ENCODE measurements around the gene TOLLIP.

TOLLIP gene

GRCh38 chr11:1233351-1234053 lies 75.9 kb downstream of the TOLLIP start:
- Histone ChIP-seq H3K27me3 (replicated peaks in 2 of 5; ENCODE audit: control insufficient read depth in 4 of 5, insufficient read depth in 5 of 5, low read length in 4 of 5) (no peaks in the 10 kb centered on the region), H3K36me3 (ENCODE audit: control insufficient read depth in 4 of 4, insufficient read depth in 4 of 4, low read length in 3 of 4) (no peaks in the 10 kb centered on the region), H3K4me3 (ENCODE audit: control insufficient read depth in 1 of 7, extremely low read depth in 1 of 7, insufficient read depth in 4 of 7, low read depth in 2 of 7, low read length in 6 of 7) (no peak overlapping the region), H3K4me1 (ENCODE audit: control extremely low read depth in 1 of 4, control insufficient read depth in 4 of 4, insufficient read depth in 4 of 4, low read length in 3 of 4) (no peaks in the 10 kb centered on the region), H3K9me3 (ENCODE audit: control extremely low read depth in 1 of 5, control insufficient read depth in 4 of 5, insufficient read depth in 2 of 5, low read depth in 1 of 5, low read length in 4 of 5) (no peaks in the 10 kb centered on the region), H3K27ac (ENCODE audit: insufficient read depth in 1 of 2, low read depth in 1 of 2, low read length in 2 of 2, poor library complexity in 1 of 2, severe bottlenecking in 2 of 2) (no peak overlapping the region)
- CTCF ChIA-PET, result no interaction called here
- WGBS (ENCODE audit: insufficient coverage), result 91% methylated on average over 17 of the region's 21 CpGs
- POLR2A ChIA-PET, result no interaction called here
- DNase-seq, result no peak

- no peaks in the 10 kb centered on the region for H3K27me3 ChIP-seq (replicated peaks in 2 of 5; ENCODE audit: control insufficient read depth in 4 of 5, insufficient read depth in 5 of 5, low read length in 4 of 5)
- POLR2A ChIA-PET, result no interaction called here
- WGBS (ENCODE audit: insufficient coverage), result 82% methylated on average over 30 of the region's 30 CpGs
- H3K27ac ChIP-seq (ENCODE audit: insufficient read depth in 1 of 2, low read depth in 1 of 2, low read length in 2 of 2, poor library complexity in 1 of 2, severe bottlenecking in 2 of 2), result no peak overlapping the region
- DNase-seq, result no peak
- H3K9me3 ChIP-seq (ENCODE audit: control extremely low read depth in 1 of 5, control insufficient read depth in 4 of 5, insufficient read depth in 2 of 5, low read depth in 1 of 5, low read length in 4 of 5), result no peaks in the 10 kb centered on the region
- no peaks in the 10 kb centered on the region for H3K36me3 ChIP-seq (ENCODE audit: control insufficient read depth in 4 of 4, insufficient read depth in 4 of 4, low read length in 3 of 4)
- no peaks in the 10 kb centered on the region for H3K4me1 ChIP-seq (ENCODE audit: control extremely low read depth in 1 of 4, control insufficient read depth in 4 of 4, insufficient read depth in 4 of 4, low read length in 3 of 4)
- CTCF ChIA-PET, result no interaction called here
- no peak overlapping the region for H3K4me3 ChIP-seq (ENCODE audit: control insufficient read depth in 1 of 7, extremely low read depth in 1 of 7, insufficient read depth in 4 of 7, low read depth in 2 of 7, low read length in 6 of 7)
These were observed 76.5 kb downstream of the TOLLIP start for GRCh38 chr11:1232883-1233321.

GRCh38 chr11:1232021-1232882 lies 77.2 kb downstream of the TOLLIP start:
- 86% methylated on average over 36 of the region's 46 CpGs for WGBS (ENCODE audit: insufficient coverage)
- H3K4me3 ChIP-seq (ENCODE audit: control insufficient read depth in 1 of 7, extremely low read depth in 1 of 7, insufficient read depth in 4 of 7, low read depth in 2 of 7, low read length in 6 of 7), result no peak overlapping the region
- CTCF ChIA-PET, result no interaction called here
- DNase-seq, result no peak
- POLR2A ChIA-PET, result no interaction called here
- H3K9me3 ChIP-seq (ENCODE audit: control extremely low read depth in 1 of 5, control insufficient read depth in 4 of 5, insufficient read depth in 2 of 5, low read depth in 1 of 5, low read length in 4 of 5), result no peaks in the 10 kb centered on the region
- H3K27me3 ChIP-seq (replicated peaks in 2 of 5; ENCODE audit: control insufficient read depth in 4 of 5, insufficient read depth in 5 of 5, low read length in 4 of 5), result no peaks in the 10 kb centered on the region
- no peak overlapping the region for H3K27ac ChIP-seq (ENCODE audit: insufficient read depth in 1 of 2, low read depth in 1 of 2, low read length in 2 of 2, poor library complexity in 1 of 2, severe bottlenecking in 2 of 2)
- no peaks in the 10 kb centered on the region for H3K36me3 ChIP-seq (ENCODE audit: control insufficient read depth in 4 of 4, insufficient read depth in 4 of 4, low read length in 3 of 4)
- no peaks in the 10 kb centered on the region for H3K4me1 ChIP-seq (ENCODE audit: control extremely low read depth in 1 of 4, control insufficient read depth in 4 of 4, insufficient read depth in 4 of 4, low read length in 3 of 4)

- no peaks in the 10 kb centered on the region for H3K36me3 ChIP-seq (ENCODE audit: control insufficient read depth in 4 of 4, insufficient read depth in 4 of 4, low read length in 3 of 4)
- no peaks in the 10 kb centered on the region for H3K27me3 ChIP-seq (replicated peaks in 2 of 5; ENCODE audit: control insufficient read depth in 4 of 5, insufficient read depth in 5 of 5, low read length in 4 of 5)
- no peaks in the 10 kb centered on the region for H3K4me1 ChIP-seq (ENCODE audit: control extremely low read depth in 1 of 4, control insufficient read depth in 4 of 4, insufficient read depth in 4 of 4, low read length in 3 of 4)
- CTCF ChIA-PET, result no interaction called here
- H3K4me3 ChIP-seq (ENCODE audit: control insufficient read depth in 1 of 7, extremely low read depth in 1 of 7, insufficient read depth in 4 of 7, low read depth in 2 of 7, low read length in 6 of 7), result no peak overlapping the region
- POLR2A ChIA-PET, result no interaction called here
- no peaks in the 10 kb centered on the region for H3K9me3 ChIP-seq (ENCODE audit: control extremely low read depth in 1 of 5, control insufficient read depth in 4 of 5, insufficient read depth in 2 of 5, low read depth in 1 of 5, low read length in 4 of 5)
- 82% methylated on average over 20 of the region's 22 CpGs for WGBS (ENCODE audit: insufficient coverage)
- DNase-seq, result no peak
- H3K27ac ChIP-seq (ENCODE audit: insufficient read depth in 1 of 2, low read depth in 1 of 2, low read length in 2 of 2, poor library complexity in 1 of 2, severe bottlenecking in 2 of 2), result no peak overlapping the region
These were observed 77.9 kb downstream of the TOLLIP start for GRCh38 chr11:1231396-1232020.

- Histone ChIP-seq H3K27me3 (replicated peaks in 2 of 5; ENCODE audit: control insufficient read depth in 4 of 5, insufficient read depth in 5 of 5, low read length in 4 of 5) (peaks cover 0 to 2% (median 0%) of the 10 kb centered on the region in 5 experiments), H3K4me1 (ENCODE audit: control extremely low read depth in 1 of 4, control insufficient read depth in 4 of 4, insufficient read depth in 4 of 4, low read length in 3 of 4) (no peaks in the 10 kb centered on the region), H3K27ac (ENCODE audit: insufficient read depth in 1 of 2, low read depth in 1 of 2, low read length in 2 of 2, poor library complexity in 1 of 2, severe bottlenecking in 2 of 2) (no peak overlapping the region), H3K4me3 (ENCODE audit: control insufficient read depth in 1 of 7, extremely low read depth in 1 of 7, insufficient read depth in 4 of 7, low read depth in 2 of 7, low read length in 6 of 7) (no peak overlapping the region), H3K36me3 (ENCODE audit: control insufficient read depth in 4 of 4, insufficient read depth in 4 of 4, low read length in 3 of 4) (no peaks in the 10 kb centered on the region), H3K9me3 (ENCODE audit: control extremely low read depth in 1 of 5, control insufficient read depth in 4 of 5, insufficient read depth in 2 of 5, low read depth in 1 of 5, low read length in 4 of 5) (no peaks in the 10 kb centered on the region)
- POLR2A ChIA-PET, result no interaction called here
- DNase-seq, result no peak
- CTCF ChIA-PET, result no interaction called here
- WGBS (ENCODE audit: insufficient coverage), result 86% methylated on average over 41 of the region's 45 CpGs
These were observed 78.7 kb downstream of the TOLLIP start for GRCh38 chr11:1230456-1231395.

GRCh38 chr11:1230121-1230455 lies 79.3 kb downstream of the TOLLIP start:
- DNase-seq, result no peak
- no peaks in the 10 kb centered on the region for H3K9me3 ChIP-seq (ENCODE audit: control extremely low read depth in 1 of 5, control insufficient read depth in 4 of 5, insufficient read depth in 2 of 5, low read depth in 1 of 5, low read length in 4 of 5)
- WGBS (ENCODE audit: insufficient coverage), result 92% methylated on average over 2 of the region's 5 CpGs
- H3K27me3 ChIP-seq (replicated peaks in 2 of 5; ENCODE audit: control insufficient read depth in 4 of 5, insufficient read depth in 5 of 5, low read length in 4 of 5), result peaks cover 0 to 8% (median 0%) of the 10 kb centered on the region in 5 experiments
- H3K4me3 ChIP-seq (ENCODE audit: control insufficient read depth in 1 of 7, extremely low read depth in 1 of 7, insufficient read depth in 4 of 7, low read depth in 2 of 7, low read length in 6 of 7), result no peak overlapping the region
- ChIA-PET CTCF (no interaction called here), POLR2A (no interaction called here)
- H3K36me3 ChIP-seq (ENCODE audit: control insufficient read depth in 4 of 4, insufficient read depth in 4 of 4, low read length in 3 of 4), result no peaks in the 10 kb centered on the region
- no peak overlapping the region for H3K27ac ChIP-seq (ENCODE audit: insufficient read depth in 1 of 2, low read depth in 1 of 2, low read length in 2 of 2, poor library complexity in 1 of 2, severe bottlenecking in 2 of 2)
- no peaks in the 10 kb centered on the region for H3K4me1 ChIP-seq (ENCODE audit: control extremely low read depth in 1 of 4, control insufficient read depth in 4 of 4, insufficient read depth in 4 of 4, low read length in 3 of 4)
